NCI-H526 (cell line): ENCODE results near the gene HS3ST3A1.
"Not testable (repeated sequence)": the region's sequence is repeated elsewhere in the genome, so short reads cannot be mapped to it uniquely, and the experiment has no call there.

Source experiments
- DNase-seq, 2 experiments: peaks; one replicate each; lab custom pipeline; 2025; lab: John Stamatoyannopoulos, UW

The HS3ST3A1 gene

GRCh38 chr17:13575922-13576419 lies 25.8 kb downstream of the HS3ST3A1 start:
- DNase-seq, result no peak

- DNase-seq, result no peak
Measured at GRCh38 chr17:13575466-13575865, 26.3 kb downstream of the HS3ST3A1 start.

- DNase-seq, result no peak
Measured at GRCh38 chr17:13572581-13572980, 29.1 kb downstream of the HS3ST3A1 start.

GRCh38 chr17:13569398-13570123 lies 32.2 kb downstream of the HS3ST3A1 start:
- DNase-seq, result no peak

GRCh38 chr17:13568582-13569397 lies 32.9 kb downstream of the HS3ST3A1 start:
- DNase-seq, result no peak

- no peak for DNase-seq
Measured at GRCh38 chr17:13563866-13564265, 37.9 kb downstream of the HS3ST3A1 start.

GRCh38 chr17:13562271-13562800 lies 39.4 kb downstream of the HS3ST3A1 start:
- DNase-seq, result no peak

- DNase-seq, result no peak
Measured at GRCh38 chr17:13561606-13562270, 40.0 kb downstream of the HS3ST3A1 start.

- no peak for DNase-seq
Measured at GRCh38 chr17:13560935-13561334, 40.8 kb downstream of the HS3ST3A1 start.

GRCh38 chr17:13558588-13558987 lies 43.1 kb downstream of the HS3ST3A1 start:
- DNase-seq, result no peak

- no peak for DNase-seq
Measured at GRCh38 chr17:13557077-13557476, 44.7 kb downstream of the HS3ST3A1 start.

- no peak for DNase-seq
Measured at GRCh38 chr17:13554231-13554630, 47.5 kb downstream of the HS3ST3A1 start.

GRCh38 chr17:13550291-13550690 lies 51.4 kb downstream of the HS3ST3A1 start:
- no peak for DNase-seq

- DNase-seq, result not testable (repeated sequence)
Measured at GRCh38 chr17:13548576-13548975, 53.2 kb downstream of the HS3ST3A1 start.

GRCh38 chr17:13546851-13547250 lies 54.9 kb downstream of the HS3ST3A1 start:
- DNase-seq, result no peak

GRCh38 chr17:13545941-13546340 lies 55.8 kb downstream of the HS3ST3A1 start:
- DNase-seq, result no peak

GRCh38 chr17:13544765-13545164 lies 57.0 kb downstream of the HS3ST3A1 start:
- DNase-seq, result no peak

GRCh38 chr17:13544292-13544691 lies 57.4 kb downstream of the HS3ST3A1 start:
- no peak for DNase-seq

GRCh38 chr17:13542636-13543035 lies 59.1 kb downstream of the HS3ST3A1 start:
- no peak for DNase-seq

- no peak for DNase-seq
Measured at GRCh38 chr17:13541032-13541480, 60.7 kb downstream of the HS3ST3A1 start.

- DNase-seq, result no peak
Measured at GRCh38 chr17:13540546-13540945, 61.2 kb downstream of the HS3ST3A1 start.

GRCh38 chr17:13539421-13539820 lies 62.3 kb downstream of the HS3ST3A1 start:
- no peak for DNase-seq
